Lung microvascular endothelial cell (primary cell): ENCODE results near the gene ERICH6B. TPM values are rescaled to one million over a fixed set of nuclear protein-coding genes. Genes with fewer than 3 reads are reported as not detected.

Experiments used
- DNase-seq, 2 donors: peaks; one replicate each; pipeline versions ENCODE4 v3.0.0 to v3.0.0-alpha.2; 2010; ENCODE audit warnings: low read depth in 2 of 2
- total RNA-seq: library from RNA; depleted of rRNA; stranded (reverse); fragments of >200 nt; gene quantifications from 2 replicates; pipeline ENCODE4 v1.2.1, GENCODE V29; 2014

ERICH6B gene
- total RNA-seq, 1 donor from 2014 or later = not detected

DNA sequence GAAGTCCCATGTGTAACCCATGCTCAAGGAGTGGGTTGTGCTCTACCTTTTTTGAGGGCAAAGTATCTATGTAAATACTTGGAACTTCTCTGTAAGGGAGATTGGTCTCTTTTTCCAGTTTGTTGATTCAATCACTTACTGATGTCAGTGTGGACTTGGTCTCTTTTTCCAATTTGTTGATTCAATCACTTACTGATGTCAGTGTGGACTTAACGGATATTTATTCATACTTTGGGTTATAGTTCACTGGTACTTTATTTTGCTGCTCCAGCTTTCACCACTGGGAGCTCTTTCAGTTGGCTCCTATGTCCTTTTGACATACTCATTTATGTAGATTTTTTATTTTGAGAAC, 114.4 kb downstream of the ERICH6B start:
- DNase-seq = no peak

DNA sequence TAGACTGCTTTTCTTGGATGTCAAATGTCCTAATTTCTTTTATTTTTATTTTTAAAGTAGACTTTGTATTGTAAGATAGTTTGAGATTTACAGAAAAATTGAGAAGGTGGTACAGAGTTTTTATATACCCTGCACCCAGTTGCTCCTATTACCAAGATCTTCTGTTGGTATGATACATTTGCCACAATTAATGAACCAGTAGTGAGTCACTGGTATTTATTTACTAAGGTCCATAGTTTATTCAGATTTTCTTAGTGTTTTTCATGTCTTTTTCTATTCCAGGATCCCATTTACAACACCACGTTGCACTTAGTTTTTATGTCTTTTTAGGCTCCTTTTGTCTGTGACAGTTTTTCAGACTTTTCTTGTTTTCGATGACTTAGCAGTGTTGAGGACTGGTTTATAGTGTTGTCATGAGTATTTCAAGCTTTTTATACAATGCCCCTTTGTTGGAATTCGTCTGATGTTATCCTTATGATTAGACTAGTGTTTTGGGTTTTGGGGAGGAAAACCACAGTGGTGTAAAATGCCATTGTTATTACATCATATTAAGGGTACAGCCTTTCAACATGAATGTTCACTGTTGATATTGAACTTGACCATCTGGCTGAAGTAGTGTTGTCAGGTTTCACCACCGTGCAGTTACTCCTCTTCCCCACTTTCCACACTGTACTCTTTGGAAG, 114.9 kb downstream of the ERICH6B start:
- DNase-seq = peak; percentile 11 to 75

- DNase-seq = no peak
Measured at GRCh38 chr13:45496942-45497341, 118.6 kb downstream of the ERICH6B start.

DNA sequence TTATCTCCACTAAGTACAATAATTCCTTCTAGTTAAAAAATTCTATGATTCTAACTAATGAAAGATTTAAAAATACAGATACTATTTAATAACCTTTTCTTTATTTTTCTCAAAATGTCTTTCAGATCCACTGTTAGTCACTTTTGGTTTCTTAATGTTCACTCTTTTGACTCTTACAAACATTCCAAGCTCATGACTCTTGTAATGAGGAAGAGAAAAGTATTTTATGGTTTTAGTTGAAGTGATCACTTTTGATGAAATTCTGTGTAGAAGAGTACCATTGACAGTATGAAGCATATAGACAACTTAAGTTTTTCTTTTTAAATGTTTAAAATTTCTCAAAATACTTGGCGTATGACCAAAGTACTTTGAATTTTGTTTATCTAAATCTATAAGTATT, 123.0 kb downstream of the ERICH6B start:
- DNase-seq = peak in 1 of 2 donors; percentile 36

Other genes starting within 250 kb of the ERICH6B start
- gene SLC25A30, start 197.4 kb downstream of the ERICH6B start, total RNA-seq = 9.2 and 10.7 TPM in 2 replicates
- 20.9 and 22.2 TPM in 2 replicates for gene COG3, start 150.8 kb downstream of the ERICH6B start, total RNA-seq
- not detected in 2 replicates for gene CBY2, start 86.6 kb upstream of the ERICH6B start, total RNA-seq
- gene SIAH3, start 236.0 kb upstream of the ERICH6B start, total RNA-seq = under 0.01 TPM in 1 of 2 replicates, not detected in the other